Testis (tissue), 2 donors: ENCODE results near the gene GPD2.

ENCODE experiments used
- POLR2A ChIP-seq: fragments of 450-650 bp; IDR thresholded peaks from one replicate; pipeline ENCODE4 v1.6.1; 2017; ENCODE audit warnings: antibody characterized with exemption, mild to moderate bottlenecking, moderate library complexity
- TF ChIP-seq, protein P1 (sequence below), 3 experiments: fragments of 450-650 bp in 2 of 3; fragments of 200-600 bp in 1 of 3; sonication (generic) in 1 of 3; IDR thresholded peaks; one replicate each; pipeline ENCODE4 v1.5.1; 2016 to 2019; ENCODE audit warnings: antibody characterized with exemption in 3 of 3, mild to moderate bottlenecking in 2 of 3, moderate library complexity in 1 of 3

DNA sequence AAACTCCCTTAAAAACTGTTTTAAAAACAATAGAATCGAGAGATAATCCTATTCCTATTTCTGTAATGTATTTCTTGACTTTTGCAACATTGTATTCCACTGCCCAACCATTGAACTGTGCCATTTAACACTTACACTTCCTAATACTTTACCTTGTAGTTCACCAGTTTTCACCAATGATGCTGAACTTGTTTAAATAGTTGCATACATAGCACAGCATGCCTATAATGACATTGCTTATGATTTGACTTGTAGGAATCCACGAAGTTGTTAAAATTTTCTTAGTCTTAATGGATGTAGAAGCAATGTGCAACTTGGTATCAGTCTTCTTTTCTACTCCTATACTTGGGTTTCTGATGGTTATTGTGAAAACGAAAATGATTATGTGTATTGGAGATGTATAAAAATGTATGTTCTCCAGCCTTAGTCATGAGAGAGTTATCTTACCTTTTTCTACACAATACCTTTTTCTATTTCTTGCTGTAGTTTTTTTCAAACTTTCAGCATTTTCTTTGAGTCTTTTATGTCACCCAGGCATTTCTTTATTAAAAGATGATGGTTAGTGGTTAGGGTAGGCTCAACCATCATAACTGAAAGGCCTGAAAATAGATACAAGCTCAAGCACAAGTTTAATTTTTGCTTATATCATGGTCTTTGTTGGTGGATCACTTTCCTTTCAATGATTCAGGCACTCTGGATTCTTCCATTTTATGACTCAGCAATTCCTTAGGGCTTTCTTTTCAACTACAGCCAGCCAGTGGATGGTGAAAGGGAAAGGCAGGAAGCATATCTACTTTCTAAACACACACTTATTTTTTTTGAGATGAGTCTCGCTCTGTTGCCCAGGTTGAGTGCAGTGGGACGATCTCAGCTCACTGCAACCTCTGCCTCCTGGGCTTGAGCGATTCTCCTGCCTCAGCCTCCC is 9.4 kb downstream of the GPD2 start:
- TF ChIP-seq, protein P1, sequence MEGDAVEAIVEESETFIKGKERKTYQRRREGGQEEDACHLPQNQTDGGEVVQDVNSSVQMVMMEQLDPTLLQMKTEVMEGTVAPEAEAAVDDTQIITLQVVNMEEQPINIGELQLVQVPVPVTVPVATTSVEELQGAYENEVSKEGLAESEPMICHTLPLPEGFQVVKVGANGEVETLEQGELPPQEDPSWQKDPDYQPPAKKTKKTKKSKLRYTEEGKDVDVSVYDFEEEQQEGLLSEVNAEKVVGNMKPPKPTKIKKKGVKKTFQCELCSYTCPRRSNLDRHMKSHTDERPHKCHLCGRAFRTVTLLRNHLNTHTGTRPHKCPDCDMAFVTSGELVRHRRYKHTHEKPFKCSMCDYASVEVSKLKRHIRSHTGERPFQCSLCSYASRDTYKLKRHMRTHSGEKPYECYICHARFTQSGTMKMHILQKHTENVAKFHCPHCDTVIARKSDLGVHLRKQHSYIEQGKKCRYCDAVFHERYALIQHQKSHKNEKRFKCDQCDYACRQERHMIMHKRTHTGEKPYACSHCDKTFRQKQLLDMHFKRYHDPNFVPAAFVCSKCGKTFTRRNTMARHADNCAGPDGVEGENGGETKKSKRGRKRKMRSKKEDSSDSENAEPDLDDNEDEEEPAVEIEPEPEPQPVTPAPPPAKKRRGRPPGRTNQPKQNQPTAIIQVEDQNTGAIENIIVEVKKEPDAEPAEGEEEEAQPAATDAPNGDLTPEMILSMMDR (IDR thresholded peaks at IDR 0.05), result no peak
- no peak for TF ChIP-seq POLR2A
